HUES6 (cell line): ENCODE data around the gene S1PR3.

ENCODE experiments used
- H3K27ac ChIP-seq: 2 replicates; pipeline ENCODE4 v1.7.0; 2013; ENCODE audit warnings: low read depth, mild to moderate bottlenecking, low read length, inconsistent platforms
- H3K27me3 ChIP-seq: 2 replicates; pipeline ENCODE4 v1.6.1; 2013; ENCODE audit warnings: low read length; ENCODE audit not compliant: control insufficient read depth, insufficient read depth
- H3K36me3 ChIP-seq: 2 replicates; pipeline ENCODE4 v1.6.1; 2013; ENCODE audit warnings: low read length; ENCODE audit not compliant: control insufficient read depth, insufficient read depth
- H3K4me1 ChIP-seq: 2 replicates; pipeline ENCODE4 v1.6.1; 2013; ENCODE audit warnings: low read length; ENCODE audit not compliant: control insufficient read depth, insufficient read depth
- H3K4me3 ChIP-seq: 2 replicates; pipeline ENCODE4 v1.5.1; 2013; ENCODE audit warnings: low read depth, low read length
- H3K9ac ChIP-seq: one replicate; pipeline ENCODE4 v1.6.1; 2013; ENCODE audit warnings: mild to moderate bottlenecking, low read length
- H3K9me3 ChIP-seq: 2 replicates; pipeline ENCODE4 v1.6.1; 2013; ENCODE audit warnings: low read depth, low read length; ENCODE audit not compliant: control insufficient read depth, insufficient read depth

Gene S1PR3

GRCh38 chr9:89000973-89001916 lies 10.0 kb downstream of the S1PR3 start:
- H3K27me3 ChIP-seq = no peaks in the 10 kb centered on the region
- no peaks in the 10 kb centered on the region for H3K9me3 ChIP-seq
- H3K36me3 ChIP-seq = peaks cover 26% of the 10 kb centered on the region
- H3K4me3 ChIP-seq = no peak overlapping the region
- H3K4me1 ChIP-seq = peaks cover 6% of the 10 kb centered on the region
- H3K27ac ChIP-seq = no peak overlapping the region
- H3K9ac ChIP-seq = no peak overlapping the region

- H3K9ac ChIP-seq = no peak overlapping the region
- H3K4me1 ChIP-seq = peaks cover 6% of the 10 kb centered on the region
- H3K27ac ChIP-seq = no peak overlapping the region
- H3K36me3 ChIP-seq = peaks cover 23% of the 10 kb centered on the region
- no peaks in the 10 kb centered on the region for H3K27me3 ChIP-seq
- H3K9me3 ChIP-seq = no peaks in the 10 kb centered on the region
- no peak overlapping the region for H3K4me3 ChIP-seq
These were observed 10.8 kb downstream of the S1PR3 start for GRCh38 chr9:89001917-89002540.

GRCh38 chr9:89002987-89003386 lies 11.7 kb downstream of the S1PR3 start:
- Histone ChIP-seq H3K9ac (no peak overlapping the region), H3K27me3 (no peaks in the 10 kb centered on the region), H3K27ac (no peak overlapping the region), H3K36me3 (peaks cover 19% of the 10 kb centered on the region), H3K4me1 (peaks cover 6% of the 10 kb centered on the region), H3K9me3 (no peaks in the 10 kb centered on the region), H3K4me3 (no peak overlapping the region)

GRCh38 chr9:89005323-89005722 lies 14.1 kb downstream of the S1PR3 start:
- Histone ChIP-seq H3K27ac (no peak overlapping the region), H3K9me3 (no peaks in the 10 kb centered on the region), H3K4me1 (peaks cover 9% of the 10 kb centered on the region), H3K36me3 (peaks cover 19% of the 10 kb centered on the region), H3K9ac (no peak overlapping the region), H3K27me3 (no peaks in the 10 kb centered on the region), H3K4me3 (no peak overlapping the region)

GRCh38 chr9:89006267-89006666 lies 15.0 kb downstream of the S1PR3 start:
- Histone ChIP-seq H3K9ac (no peak overlapping the region), H3K27ac (no peak overlapping the region), H3K4me3 (no peak overlapping the region), H3K27me3 (no peaks in the 10 kb centered on the region), H3K9me3 (no peaks in the 10 kb centered on the region), H3K4me1 (0 out of 2 replicates have a peak, but pooled peaks cover 4% of the 10 kb centered on the region), H3K36me3 (peaks cover 19% of the 10 kb centered on the region)

GRCh38 chr9:89006996-89007967 lies 16.0 kb downstream of the S1PR3 start:
- H3K9me3 ChIP-seq = no peaks in the 10 kb centered on the region
- peaks cover 9% of the 10 kb centered on the region for H3K36me3 ChIP-seq
- no peak overlapping the region for H3K27ac ChIP-seq
- H3K9ac ChIP-seq = no peak overlapping the region
- peaks cover 7% of the 10 kb centered on the region; the same call in 1 of the 2 replicates for H3K4me1 ChIP-seq
- no peak overlapping the region for H3K4me3 ChIP-seq
- no peaks in the 10 kb centered on the region for H3K27me3 ChIP-seq

- Histone ChIP-seq H3K4me3 (no peak overlapping the region), H3K27ac (no peak overlapping the region), H3K27me3 (no peaks in the 10 kb centered on the region), H3K4me1 (peaks cover 11% of the 10 kb centered on the region), H3K9me3 (no peaks in the 10 kb centered on the region), H3K36me3 (no peaks in the 10 kb centered on the region), H3K9ac (no peak overlapping the region)
These were observed 16.9 kb downstream of the S1PR3 start for GRCh38 chr9:89008055-89008743.

- no peak overlapping the region for H3K9ac ChIP-seq
- peaks cover 11% of the 10 kb centered on the region for H3K4me1 ChIP-seq
- H3K27me3 ChIP-seq = no peaks in the 10 kb centered on the region
- no peak overlapping the region for H3K27ac ChIP-seq
- H3K4me3 ChIP-seq = no peak overlapping the region
- no peaks in the 10 kb centered on the region for H3K9me3 ChIP-seq
- H3K36me3 ChIP-seq = no peaks in the 10 kb centered on the region
These were observed 17.7 kb downstream of the S1PR3 start for GRCh38 chr9:89008744-89009545.

- Histone ChIP-seq H3K27me3 (no peaks in the 10 kb centered on the region), H3K9me3 (no peaks in the 10 kb centered on the region), H3K4me3 (no peak overlapping the region)
These were observed 18.2 kb downstream of the S1PR3 start for GRCh38 chr9:89009546-89009840.

GRCh38 chr9:89010056-89010455 lies 18.8 kb downstream of the S1PR3 start:
- H3K4me1 ChIP-seq = peaks cover 11% of the 10 kb centered on the region
- no peak overlapping the region for H3K27ac ChIP-seq
- H3K9me3 ChIP-seq = no peaks in the 10 kb centered on the region
- no peak overlapping the region for H3K9ac ChIP-seq
- H3K36me3 ChIP-seq = no peaks in the 10 kb centered on the region
- H3K4me3 ChIP-seq = no peak overlapping the region
- H3K27me3 ChIP-seq = no peaks in the 10 kb centered on the region

More at GRCh38 chr9:89009546-89009840, 18.2 kb downstream of the S1PR3 start:
- Histone ChIP-seq H3K9ac (no peak overlapping the region), H3K36me3 (no peaks in the 10 kb centered on the region), H3K27ac (no peak overlapping the region), H3K4me1 (peaks cover 11% of the 10 kb centered on the region)
